CD14-positive monocyte (primary cell): Measurements from ENCODE around the gene FAM53A. TPM values are rescaled to one million over a fixed set of nuclear protein-coding genes. Genes with fewer than 3 reads are reported as not detected.

Experiments used
- DNase-seq, 3 donors: peaks; one replicate each; pipeline ENCODE4 v3.0.0-alpha.2; 2011 to 2022
- H2AFZ ChIP-seq: 2 replicates; pipeline ENCODE4 v1.6.0; 2012; ENCODE audit warnings: mild to moderate bottlenecking, low read depth, low read length, inconsistent platforms; ENCODE audit not compliant: insufficient read depth, poor library complexity, severe bottlenecking
- H3K27ac ChIP-seq, 2 donors: 1 replicate in 1 of 2; 2 replicates in 1 of 2; pipeline ENCODE4 v1.5.1; 2012 to 2013; ENCODE audit warnings: low read length in 2 of 2, control low read depth in 1 of 2, inconsistent platforms in 1 of 2, low read depth in 1 of 2, mild to moderate bottlenecking in 1 of 2
- H3K27me3 ChIP-seq, 2 donors: one replicate each; pipeline versions ENCODE4 v1.6.0 to v1.6.1; 2011 to 2013; ENCODE audit warnings: low read length in 2 of 2; ENCODE audit not compliant: control insufficient read depth in 2 of 2, insufficient read depth in 2 of 2
- H3K36me3 ChIP-seq, 2 donors: replicated peaks in 1 of 2; 1 replicate in 1 of 2; 2 replicates in 1 of 2; pipeline versions ENCODE4 v1.5.1 to v1.6.1; 2012 to 2013; ENCODE audit warnings: low read length in 2 of 2, control low read depth in 1 of 2, inconsistent platforms in 1 of 2, mild to moderate bottlenecking in 1 of 2; ENCODE audit not compliant: insufficient read depth in 2 of 2, control insufficient read depth in 1 of 2
- H3K4me1 ChIP-seq, 2 donors: 1 replicate in 1 of 2; 2 replicates in 1 of 2; pipeline versions ENCODE4 v1.5.1 to v1.6.1; 2012 to 2013; ENCODE audit warnings: low read length in 2 of 2, control low read depth in 1 of 2, inconsistent platforms in 1 of 2, mild to moderate bottlenecking in 1 of 2, moderate library complexity in 1 of 2; ENCODE audit not compliant: insufficient read depth in 2 of 2, control insufficient read depth in 1 of 2
- H3K4me2 ChIP-seq: replicated peaks from 2 replicates; pipeline ENCODE3; 2012; ENCODE audit warnings: low read length, moderate library complexity, mild to moderate bottlenecking; ENCODE audit not compliant: poor library complexity, severe bottlenecking; ENCODE audit errors: extremely low read depth
- H3K4me3 ChIP-seq, 3 experiments: fragments of 200-600 bp in 1 of 3; sonication (generic) in 1 of 3; replicated peaks in 1 of 3; 1 replicate in 2 of 3; 2 replicates in 1 of 3; pipeline ENCODE4 v1.5.1; 2011 to 2013; ENCODE audit warnings: low read length in 3 of 3, mild to moderate bottlenecking in 3 of 3, control low read depth in 2 of 3, low read depth in 2 of 3, inconsistent platforms in 1 of 3, moderate library complexity in 1 of 3
- H3K79me2 ChIP-seq: 2 replicates; pipeline ENCODE4 v1.6.0; 2012; ENCODE audit warnings: mild to moderate bottlenecking, control low read depth, inconsistent platforms, low read length, moderate library complexity; ENCODE audit not compliant: insufficient read depth
- H3K9ac ChIP-seq: 2 replicates; pipeline ENCODE4 v1.6.0; 2017; ENCODE audit warnings: low read length, mild to moderate bottlenecking; ENCODE audit not compliant: insufficient read depth, poor library complexity, severe bottlenecking
- H3K9me3 ChIP-seq, 2 donors: replicated peaks in 1 of 2; 1 replicate in 1 of 2; 2 replicates in 1 of 2; pipeline versions ENCODE4 v1.5.1 to v1.6.1; 2012 to 2013; ENCODE audit warnings: low read length in 2 of 2, control low read depth in 1 of 2; ENCODE audit not compliant: control insufficient read depth in 1 of 2, insufficient read depth in 1 of 2
- H4K20me1 ChIP-seq: 2 replicates; pipeline ENCODE4 v1.6.0; 2012; ENCODE audit warnings: mild to moderate bottlenecking, low read length, control low read depth, moderate library complexity; ENCODE audit not compliant: insufficient read depth
- H3K27ac Mint-ChIP-seq, 7 donors: one replicate each; pipeline ENCODE4 v1.8.0; 2020; ENCODE audit warnings: mild to moderate bottlenecking in 7 of 7, mixed read lengths in 7 of 7, moderate library complexity in 6 of 7, inconsistent platforms in 2 of 7
- H3K27me3 Mint-ChIP-seq, 3 donors: one replicate each; pipeline ENCODE4 v1.8.0; 2021 to 2022; ENCODE audit warnings: low read depth in 3 of 3, mild to moderate bottlenecking in 3 of 3, mixed read lengths in 3 of 3, moderate library complexity in 3 of 3, inconsistent platforms in 1 of 3
- H3K36me3 Mint-ChIP-seq, 2 donors: one replicate each; pipeline ENCODE4 v1.8.0; 2020; ENCODE audit warnings: mixed read lengths in 2 of 2, inconsistent platforms in 1 of 2, mild to moderate bottlenecking in 1 of 2
- H3K4me1 Mint-ChIP-seq: one replicate; pipeline ENCODE4 v1.8.0; 2020; ENCODE audit warnings: mild to moderate bottlenecking, mixed read lengths
- H3K4me3 Mint-ChIP-seq, 2 donors: one replicate each; pipeline ENCODE4 v1.8.0; 2020; ENCODE audit warnings: mild to moderate bottlenecking in 2 of 2, mixed read lengths in 2 of 2, moderate library complexity in 1 of 2
- H3K9me3 Mint-ChIP-seq, 7 donors: one replicate each; pipeline ENCODE4 v1.8.0; 2020 to 2022; ENCODE audit warnings: mixed read lengths in 7 of 7, mild to moderate bottlenecking in 6 of 7, moderate library complexity in 6 of 7, inconsistent platforms in 2 of 7
- CTCF ChIP-seq: fragments of 200-600 bp; IDR thresholded peaks from one replicate; pipeline ENCODE4 v1.8.0; 2022; ENCODE audit warnings: antibody characterized with exemption, mild to moderate bottlenecking
- WGBS: methylation state at CpG from one replicate; pipeline ENCODE4 v1.1.5; 2013; ENCODE audit warnings: missing lambda C conversion rate; ENCODE audit not compliant: insufficient coverage; 5-methylcytosine and 5-hydroxymethylcytosine counted together
- intact Hi-C, 2 donors: fragments of 100-400 bp; cut with micrococcal nuclease; formaldehyde crosslinking; loops; one replicate each; pipeline versions ENCODE4 v1.15.0 to v1.15.1; 2023
- polyA plus RNA-seq, 3 donors: library from polyadenylated mRNA; depleted of rRNA in 1 of 3; unstranded in 2 of 3; stranded (reverse) in 1 of 3; fragments of 300-500 nt in 2 of 3; fragments of >200 nt in 1 of 3; fragmentation: Illumina TruSeq in 2 of 3; gene quantifications; 1 replicate in 2 of 3; 2 replicates in 1 of 3; pipeline ENCODE4 v1.2.3, GENCODE V29; 2012 to 2021

FAM53A gene
- polyA plus RNA-seq, 3 donors = 0.40 to 0.82 (median 0.76) TPM

GRCh38 chr4:1599491-1600210, 84.5 kb downstream of the FAM53A start:
- Histone ChIP-seq H3K4me1 (no peaks in the 10 kb centered on the region), H3K36me3 (no peaks in the 10 kb centered on the region), H3K27me3 (no peaks in the 10 kb centered on the region), H3K4me3 (no peak overlapping the region), H3K79me2 (no peaks in the 10 kb centered on the region), H3K9me3 (no peaks in the 10 kb centered on the region), H3K27ac (no peak overlapping the region), H4K20me1 (no peaks in the 10 kb centered on the region), H3K9ac (no peak overlapping the region), H3K4me2 (no peak overlapping the region), H2AFZ (no peak overlapping the region)
- Mint-ChIP-seq H3K36me3 (no peaks in the 10 kb centered on the region), H3K4me1 (no peaks in the 10 kb centered on the region), H3K27ac (no peak overlapping the region), H3K4me3 (no peak overlapping the region), H3K9me3 (peaks cover 0 to 6% (median 2%) of the 10 kb centered on the region in 7 donors), H3K27me3 (peaks cover under 1 to 6% (median 2%) of the 10 kb centered on the region in 3 donors)
- WGBS = 68% methylated on average over 15 of the region's 21 CpGs
- intact Hi-C loops = no loop called here
- no peak for TF ChIP-seq CTCF
- no peak for DNase-seq

GRCh38 chr4:1599026-1599481, 85.1 kb downstream of the FAM53A start:
- no peaks in the 10 kb centered on the region for H3K27me3 ChIP-seq
- no peaks in the 10 kb centered on the region for H3K36me3 ChIP-seq
- no peak for TF ChIP-seq CTCF
- no peak overlapping the region for H3K27ac ChIP-seq
- H3K4me3 ChIP-seq = no peak overlapping the region
- H3K36me3 Mint-ChIP-seq = no peaks in the 10 kb centered on the region
- no peaks in the 10 kb centered on the region for H3K79me2 ChIP-seq
- H3K4me1 ChIP-seq = no peaks in the 10 kb centered on the region
- H3K9me3 Mint-ChIP-seq = peaks cover 0 to 9% (median 2%) of the 10 kb centered on the region in 7 donors
- intact Hi-C loops = no loop called here
- no peaks in the 10 kb centered on the region for H4K20me1 ChIP-seq
- no peaks in the 10 kb centered on the region for H3K4me1 Mint-ChIP-seq
- no peak overlapping the region for H2AFZ ChIP-seq
- no peak overlapping the region for H3K4me2 ChIP-seq
- peaks cover 0 to under 1% of the 10 kb centered on the region in 2 donors for H3K9me3 ChIP-seq
- H3K27ac Mint-ChIP-seq = no peak overlapping the region
- DNase-seq = no peak
- H3K4me3 Mint-ChIP-seq = no peak overlapping the region
- H3K27me3 Mint-ChIP-seq = peaks cover 0 to 2% (median 2%) of the 10 kb centered on the region in 3 donors
- 97% methylated on average over 24 of the region's 30 CpGs for WGBS
- no peak overlapping the region for H3K9ac ChIP-seq
